Activated gamma-delta T cell (primary cell): Measurements from ENCODE around the gene MORC3.
A peak's percentile ranks its signal among the peaks of the same experiment; 100 is the strongest.
"Not testable (repeated sequence)": the region's sequence is repeated elsewhere in the genome, so short reads cannot be mapped to it uniquely, and the experiment has no call there.

ENCODE experiments used
- DNase-seq: peaks from one replicate; lab custom pipeline; 2025; lab: John Stamatoyannopoulos, UW
- total RNA-seq, 2 donors: gene quantifications; one replicate each; lab custom pipeline; 2026; lab: John Stamatoyannopoulos, UW

MORC3 gene
- 243 to 244 reads per million in 2 donors for total RNA-seq

GRCh38 chr21:36319767-36320420, at the start of gene MORC3:
Gene MORC3, plus strand, starts transcription at chr21:36320197. Its CDS starts 68 bp downstream, at chr21:36320265.
- DNase-seq: peak; percentile 95

GRCh38 chr21:36270786-36271695, 49.0 kb upstream of the MORC3 start:
- DNase-seq: not testable (repeated sequence)

- no peak for DNase-seq
Observed at GRCh38 chr21:36274128-36274527, 45.9 kb upstream of the MORC3 start.

- no peak for DNase-seq
Observed at GRCh38 chr21:36282568-36283230, 37.3 kb upstream of the MORC3 start.

GRCh38 chr21:36283231-36283622, 36.8 kb upstream of the MORC3 start:
- not testable (repeated sequence) for DNase-seq

- no peak for DNase-seq
Observed at GRCh38 chr21:36288651-36289243, 31.2 kb upstream of the MORC3 start.

GRCh38 chr21:36291509-36291908, 28.5 kb upstream of the MORC3 start:
- no peak for DNase-seq

- DNase-seq: no peak
Observed at GRCh38 chr21:36297406-36297937, 22.5 kb upstream of the MORC3 start.

- no peak for DNase-seq
Observed at GRCh38 chr21:36297938-36298572, 21.9 kb upstream of the MORC3 start.

- no peak for DNase-seq
Observed at GRCh38 chr21:36306872-36307534, 13.0 kb upstream of the MORC3 start.

GRCh38 chr21:36310016-36310415, 10.0 kb upstream of the MORC3 start:
- DNase-seq: no peak

GRCh38 chr21:36313446-36313845, 6.6 kb upstream of the MORC3 start:
- not testable (repeated sequence) for DNase-seq

- DNase-seq: not testable (repeated sequence)
Observed at GRCh38 chr21:36316045-36316444, 4.0 kb upstream of the MORC3 start.

GRCh38 chr21:36316872-36317484, 3.0 kb upstream of the MORC3 start:
- DNase-seq: no peak

- DNase-seq: not testable (repeated sequence)
Observed at GRCh38 chr21:36319406-36319766, 611 bp upstream of the MORC3 start.

GRCh38 chr21:36320421-36321324, 676 bp downstream of the MORC3 start:
- DNase-seq: no peak

- no peak for DNase-seq
Observed at GRCh38 chr21:36321325-36322082, 1.5 kb downstream of the MORC3 start.

GRCh38 chr21:36322083-36322424, 2.1 kb downstream of the MORC3 start:
- DNase-seq: no peak

- DNase-seq: no peak
Observed at GRCh38 chr21:36323032-36323431, 3.0 kb downstream of the MORC3 start.
